GM20431 (cell line): ENCODE results near the gene PTMA.

ENCODE experiments used
- in situ Hi-C: fragments of 300-500 bp; cut with MseI, MboI; formaldehyde crosslinking; loops from one replicate; pipeline ENCODE4 v1.15.0; 2020; ENCODE audit warnings: low sequenced_read_pairs; ENCODE audit not compliant: unreplicated experiment

PTMA gene

GRCh38 chr2:231713730-231714638 lies 5.7 kb downstream of the PTMA start:
- in situ Hi-C loops: loop anchor here (5.0 to 10.0 kb wide), 2 partner anchors 37 to 99 kb away; no protein-coding TSS in a partner anchor

GRCh38 chr2:231714639-231715498 lies 6.5 kb downstream of the PTMA start:
- in situ Hi-C loops: loop anchor here (5.0 to 10.0 kb wide), 2 partner anchors 38 to 100 kb away; no protein-coding TSS in a partner anchor

GRCh38 chr2:231715499-231715837 lies 7.1 kb downstream of the PTMA start:
- in situ Hi-C loops: loop anchor here (10.0 kb wide), 1 partner anchor 101 kb away; no protein-coding TSS in a partner anchor

- in situ Hi-C loops: loop anchor here (10.0 kb wide), 1 partner anchor 101 kb away; no protein-coding TSS in a partner anchor
These were observed 7.8 kb downstream of the PTMA start for GRCh38 chr2:231715988-231716616.

GRCh38 chr2:231716666-231717280 lies 8.4 kb downstream of the PTMA start:
- in situ Hi-C loops: loop anchor here (10.0 kb wide), 1 partner anchor 102 kb away; no protein-coding TSS in a partner anchor

GRCh38 chr2:231717281-231718171 lies 9.2 kb downstream of the PTMA start:
- in situ Hi-C loops: loop anchor here (10.0 kb wide), 1 partner anchor 103 kb away; no protein-coding TSS in a partner anchor

GRCh38 chr2:231718799-231719198 lies 10.5 kb downstream of the PTMA start:
- in situ Hi-C loops: loop anchor here (10.0 kb wide), 1 partner anchor 104 kb away; no protein-coding TSS in a partner anchor

- in situ Hi-C loops: no loop called here
These were observed 12.1 kb downstream of the PTMA start for GRCh38 chr2:231720292-231720986.

- in situ Hi-C loops: no loop called here
These were observed 13.0 kb downstream of the PTMA start for GRCh38 chr2:231720987-231721966.

GRCh38 chr2:231722721-231723307 lies 14.5 kb downstream of the PTMA start:
- in situ Hi-C loops: no loop called here

- in situ Hi-C loops: no loop called here
These were observed 17.2 kb downstream of the PTMA start for GRCh38 chr2:231725476-231725875.

- in situ Hi-C loops: no loop called here
These were observed 18.0 kb downstream of the PTMA start for GRCh38 chr2:231726276-231726675.

GRCh38 chr2:231727621-231728020 lies 19.3 kb downstream of the PTMA start:
- in situ Hi-C loops: no loop called here

- in situ Hi-C loops: no loop called here
These were observed 24.3 kb downstream of the PTMA start for GRCh38 chr2:231732604-231733003.

GRCh38 chr2:231737761-231738160 lies 29.4 kb downstream of the PTMA start:
- in situ Hi-C loops: no loop called here

GRCh38 chr2:231743376-231744116 lies 35.2 kb downstream of the PTMA start:
- in situ Hi-C loops: no loop called here
